Measurements from ENCODE around the gene ZNF282.

Gene ZNF282

GRCh38 chr7:149195180-149196150 is at the start of gene ZNF282:
Gene ZNF282, plus strand, starts transcription at chr7:149195546. Its CDS starts 44 bp downstream, at chr7:149195590.
- peak; percentile 95 for DNase-seq

GRCh38 chr7:149147072-149147751 is 48.1 kb upstream of the ZNF282 start, which contains the start of gene ZNF398:
Gene ZNF398, plus strand, starts transcription at chr7:149147453. Its CDS starts 290 bp downstream, at chr7:149147743.
- peak; percentile 89 for DNase-seq

- peak; percentile 89 for DNase-seq
Observed at GRCh38 chr7:149147752-149148653, 47.3 kb upstream of the ZNF282 start.

GRCh38 chr7:149150981-149151380 is 44.4 kb upstream of the ZNF282 start:
- no peak for DNase-seq

GRCh38 chr7:149153346-149153745 is 42.0 kb upstream of the ZNF282 start:
- DNase-seq = no peak

- DNase-seq = no peak
Observed at GRCh38 chr7:149154056-149154455, 41.3 kb upstream of the ZNF282 start.

- no peak for DNase-seq
Observed at GRCh38 chr7:149156898-149157297, 38.4 kb upstream of the ZNF282 start.

- DNase-seq = no peak
Observed at GRCh38 chr7:149161241-149161848, 34.0 kb upstream of the ZNF282 start.

GRCh38 chr7:149166142-149166541 is 29.2 kb upstream of the ZNF282 start:
- no peak for DNase-seq

GRCh38 chr7:149166630-149167352 is 28.6 kb upstream of the ZNF282 start:
- DNase-seq = no peak

- no peak for DNase-seq
Observed at GRCh38 chr7:149171892-149172533, 23.3 kb upstream of the ZNF282 start.

- DNase-seq = no peak
Observed at GRCh38 chr7:149172534-149172920, 22.8 kb upstream of the ZNF282 start.

GRCh38 chr7:149175150-149175549 is 20.2 kb upstream of the ZNF282 start:
- DNase-seq = no peak

- DNase-seq = no peak
Observed at GRCh38 chr7:149179241-149179640, 16.1 kb upstream of the ZNF282 start.

GRCh38 chr7:149180722-149181449 is 14.5 kb upstream of the ZNF282 start:
- DNase-seq = no peak

GRCh38 chr7:149181450-149181790 is 13.9 kb upstream of the ZNF282 start:
- DNase-seq = no peak

- DNase-seq = no peak
Observed at GRCh38 chr7:149184274-149184673, 11.1 kb upstream of the ZNF282 start.

- DNase-seq = no peak
Observed at GRCh38 chr7:149188213-149188612, 7.1 kb upstream of the ZNF282 start.

- no peak for DNase-seq
Observed at GRCh38 chr7:149188637-149189259, 6.6 kb upstream of the ZNF282 start.

- no peak for DNase-seq
Observed at GRCh38 chr7:149191851-149192250, 3.5 kb upstream of the ZNF282 start.
